GM12892 (cell line): ENCODE data around the gene ACVR1.
"Not testable (repeated sequence)": the region's sequence is repeated elsewhere in the genome, so short reads cannot be mapped to it uniquely, and the experiment has no call there.

Experiments
- DNase-seq: peaks from one replicate; pipeline ENCODE4 v3.0.0; 2011; ENCODE audit not compliant: insufficient read length
- FAIRE-seq: peaks from 2 replicates; lab custom pipeline; 2011; peaks lifted over from hg19 to GRCh38; lab: Jason Lieb, UNC
- POLR2A ChIP-seq: IDR thresholded peaks from 2 replicates; pipeline ENCODE4 v1.6.1; 2011; ENCODE audit warnings: low read depth, low read length, control low read depth
- POLR2AphosphoS5 ChIP-seq: IDR thresholded peaks from 2 replicates; pipeline ENCODE4 v1.6.1; 2011; ENCODE audit warnings: low read depth, low read length, control low read depth
- TAF1 ChIP-seq: IDR thresholded peaks from 2 replicates; pipeline ENCODE4 v1.6.1; 2011; ENCODE audit warnings: low read depth, mild to moderate bottlenecking, control low read depth, low read length, borderline replicate concordance

The ACVR1 gene

GRCh38 chr2:157835006-157835405 is 41.1 kb downstream of the ACVR1 start:
- no peak for DNase-seq
- no peak for TF ChIP-seq POLR2A
- TF ChIP-seq POLR2AphosphoS5: no peak
- TF ChIP-seq TAF1: no peak
- FAIRE-seq: no peak

- TF ChIP-seq POLR2A: no peak
- no peak for TF ChIP-seq POLR2AphosphoS5
- TF ChIP-seq TAF1: no peak
- DNase-seq (no peak), FAIRE-seq (no peak)
These were observed 42.4 kb downstream of the ACVR1 start for GRCh38 chr2:157833721-157834120.

- no peak for FAIRE-seq
- TF ChIP-seq POLR2A (no peak), POLR2AphosphoS5 (no peak), TAF1 (no peak)
- no peak for DNase-seq
These were observed 44.4 kb downstream of the ACVR1 start for GRCh38 chr2:157831573-157832315.

GRCh38 chr2:157830696-157831570 is 45.2 kb downstream of the ACVR1 start:
- no peak for TF ChIP-seq POLR2AphosphoS5
- TF ChIP-seq POLR2A: no peak
- DNase-seq: no peak
- FAIRE-seq: no peak

GRCh38 chr2:157830266-157830665 is 45.9 kb downstream of the ACVR1 start:
- FAIRE-seq (no peak), DNase-seq (no peak)
- no peak for TF ChIP-seq TAF1
- TF ChIP-seq POLR2AphosphoS5: no peak
- no peak for TF ChIP-seq POLR2A

GRCh38 chr2:157827377-157827776 is 48.8 kb downstream of the ACVR1 start:
- DNase-seq (no peak), FAIRE-seq (no peak)
- TF ChIP-seq TAF1 (no peak), POLR2A (no peak), POLR2AphosphoS5 (no peak)

GRCh38 chr2:157826644-157827043 is 49.5 kb downstream of the ACVR1 start:
- not testable (repeated sequence) for DNase-seq, FAIRE-seq

- no peak for DNase-seq
- no peak for FAIRE-seq
These were observed 50.2 kb downstream of the ACVR1 start for GRCh38 chr2:157825885-157826284.

GRCh38 chr2:157822993-157823392 is 53.1 kb downstream of the ACVR1 start:
- no peak for TF ChIP-seq POLR2AphosphoS5
- TF ChIP-seq POLR2A: no peak
- TF ChIP-seq TAF1: no peak
- FAIRE-seq (no peak), DNase-seq (no peak)

More at GRCh38 chr2:157825885-157826284, 50.2 kb downstream of the ACVR1 start:
- no peak for TF ChIP-seq POLR2A
- no peak for TF ChIP-seq POLR2AphosphoS5
- TF ChIP-seq TAF1: no peak

- TF ChIP-seq TAF1 (no peak), POLR2AphosphoS5 (no peak), POLR2A (no peak)
- DNase-seq (no peak), FAIRE-seq (no peak)
These were observed 53.6 kb downstream of the ACVR1 start for GRCh38 chr2:157822533-157822932.

- FAIRE-seq (no peak), DNase-seq (no peak)
- TF ChIP-seq POLR2AphosphoS5: no peak
- no peak for TF ChIP-seq POLR2A
- TF ChIP-seq TAF1: no peak
These were observed 54.5 kb downstream of the ACVR1 start for GRCh38 chr2:157821519-157822131.
